ENCODE measurements around the gene NTM. TPM values are rescaled to one million over a fixed set of nuclear protein-coding genes. Genes with fewer than 3 reads are reported as not detected.
"Not testable (repeated sequence)": the region's sequence is repeated elsewhere in the genome, so short reads cannot be mapped to it uniquely, and the experiment has no call there.

Gene NTM
- total RNA-seq, 1 experiment from 2014 or later: 0.73 TPM

- TF ChIP-seq CTCF (IDR thresholded peaks at IDR 0.05; ENCODE audit: insufficient read depth in 1 of 2, low read depth in 1 of 2, low read length in 1 of 2, severe bottlenecking in 1 of 2, unreplicated experiment in 1 of 2): no peak
- DNase-seq: no peak
- CTCF ChIA-PET: no interaction called here
- no peak overlapping the region for H3K4me3 Mint-ChIP-seq (ENCODE audit: unreplicated experiment)
- Histone ChIP-seq H3K9me3 (peaks cover 9% of the 10 kb centered on the region; the same call in 1 of the 2 replicates), H3K4me3 (ENCODE audit: low read depth, low read length) (no peak overlapping the region), H3K4me1 (no peaks in the 10 kb centered on the region), H3K36me3 (ENCODE audit: control insufficient read depth, insufficient read depth, low read length) (no peaks in the 10 kb centered on the region), H3K27me3 (replicated peaks; ENCODE audit: control insufficient read depth, insufficient read depth, low read length) (no peaks in the 10 kb centered on the region)
- H3K36me3 Mint-ChIP-seq (ENCODE audit: insufficient read depth, unreplicated experiment): no peaks in the 10 kb centered on the region
- H3K27ac Mint-ChIP-seq (ENCODE audit: unreplicated experiment): no peak overlapping the region
- peaks cover 8% of the 10 kb centered on the region for H3K27me3 Mint-ChIP-seq (ENCODE audit: insufficient read depth, unreplicated experiment)
- POLR2A ChIA-PET: no interaction called here
- H3K4me1 Mint-ChIP-seq (ENCODE audit: low read depth, unreplicated experiment): no peaks in the 10 kb centered on the region
- no TSS peak for BruUV-seq (replicated peaks)
- intact Hi-C loops (cut with micrococcal nuclease; ENCODE audit: unreplicated experiment): no loop called here
- H3K9me3 Mint-ChIP-seq (ENCODE audit: unreplicated experiment): no peaks in the 10 kb centered on the region
These were observed 948.2 kb downstream of the NTM start for GRCh38 chr11:132318421-132319157.

- H3K4me3 ChIP-seq (ENCODE audit: low read depth, low read length); POLR2A ChIA-PET; H3K9me3 Mint-ChIP-seq (ENCODE audit: unreplicated experiment); H3K36me3 ChIP-seq (ENCODE audit: control insufficient read depth, insufficient read depth, low read length); DNase-seq; H3K36me3 Mint-ChIP-seq (ENCODE audit: insufficient read depth, unreplicated experiment); H3K4me1 Mint-ChIP-seq (ENCODE audit: low read depth, unreplicated experiment); H3K27ac Mint-ChIP-seq (ENCODE audit: unreplicated experiment); H3K27me3 Mint-ChIP-seq (ENCODE audit: insufficient read depth, unreplicated experiment); H3K9me3 ChIP-seq; H3K4me1 ChIP-seq; BruUV-seq (replicated peaks); H3K4me3 Mint-ChIP-seq (ENCODE audit: unreplicated experiment); CTCF ChIA-PET; H3K27me3 ChIP-seq (replicated peaks; ENCODE audit: control insufficient read depth, insufficient read depth, low read length); intact Hi-C loops (cut with micrococcal nuclease; ENCODE audit: unreplicated experiment): not testable (repeated sequence)
These were observed 949.0 kb downstream of the NTM start for GRCh38 chr11:132319419-132319818.

GRCh38 chr11:132330515-132330914 is 960.1 kb downstream of the NTM start:
- no peaks in the 10 kb centered on the region for H3K27me3 ChIP-seq (replicated peaks; ENCODE audit: control insufficient read depth, insufficient read depth, low read length)
- BruUV-seq (replicated peaks): no TSS peak
- Mint-ChIP-seq H3K27ac (ENCODE audit: unreplicated experiment) (no peak overlapping the region), H3K4me1 (ENCODE audit: low read depth, unreplicated experiment) (no peaks in the 10 kb centered on the region), H3K4me3 (ENCODE audit: unreplicated experiment) (no peak overlapping the region), H3K27me3 (ENCODE audit: insufficient read depth, unreplicated experiment) (peaks cover 5% of the 10 kb centered on the region), H3K9me3 (ENCODE audit: unreplicated experiment) (no peaks in the 10 kb centered on the region), H3K36me3 (ENCODE audit: insufficient read depth, unreplicated experiment) (no peaks in the 10 kb centered on the region)
- TF ChIP-seq CTCF (IDR thresholded peaks at IDR 0.05; ENCODE audit: insufficient read depth in 1 of 2, low read depth in 1 of 2, low read length in 1 of 2, severe bottlenecking in 1 of 2, unreplicated experiment in 1 of 2): no peak
- H3K36me3 ChIP-seq (ENCODE audit: control insufficient read depth, insufficient read depth, low read length): no peaks in the 10 kb centered on the region
- no peaks in the 10 kb centered on the region; the same call in 1 of the 2 replicates for H3K9me3 ChIP-seq
- H3K4me3 ChIP-seq (ENCODE audit: low read depth, low read length): no peak overlapping the region
- no peaks in the 10 kb centered on the region for H3K4me1 ChIP-seq
- CTCF ChIA-PET: no interaction called here
- POLR2A ChIA-PET: no interaction called here
- DNase-seq: no peak
- intact Hi-C loops (cut with micrococcal nuclease; ENCODE audit: unreplicated experiment): no loop called here

Measured in Caco-2 (cell line).